ENCODE measurements around the gene HOXD11.

HOXD11 gene

DNA sequence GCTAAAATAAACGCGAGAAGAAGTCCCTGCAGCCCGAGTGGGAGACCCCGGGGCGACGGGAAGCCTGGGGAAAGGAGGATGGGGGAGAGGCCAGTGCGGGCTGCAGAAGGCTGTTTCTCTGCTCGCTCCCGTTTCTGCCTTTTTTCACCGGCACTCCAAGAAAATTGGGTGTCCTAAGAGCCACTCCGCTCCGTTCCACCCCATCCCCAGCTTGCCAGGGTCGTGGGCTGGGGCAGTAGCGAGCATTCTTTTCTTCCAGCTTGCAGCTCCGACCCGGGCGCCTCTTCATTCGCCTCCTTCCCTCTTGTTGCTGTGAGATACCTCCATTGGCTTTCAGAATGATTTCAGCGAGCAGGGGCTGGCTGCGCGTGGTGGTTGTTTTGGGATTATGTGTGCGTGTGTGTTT, 51.1 kb downstream of the HOXD11 start:
- Histone ChIP-seq H3K36me3 (ENCODE audit: control insufficient read depth in 2 of 2, insufficient read depth in 2 of 2, low read length in 2 of 2) (no peaks in the 10 kb centered on the region), H3K4me3 (ENCODE audit: low read length in 2 of 2) (peak overlapping the region; percentile 14 to 60), H3K27ac (ENCODE audit: low read depth in 2 of 2, low read length in 2 of 2) (no peak overlapping the region), H3K9ac (ENCODE audit: low read depth in 1 of 2, low read length in 2 of 2) (peak overlapping the region in 1 of 2 donors; percentile 51), H3K4me1 (ENCODE audit: control insufficient read depth in 2 of 2, insufficient read depth in 2 of 2, low read length in 2 of 2) (peaks cover 0 to 3% of the 10 kb centered on the region in 2 donors), H3K9me3 (ENCODE audit: control insufficient read depth in 2 of 2, low read length in 2 of 2) (no peaks in the 10 kb centered on the region), H3K27me3 (ENCODE audit: control insufficient read depth in 2 of 2, insufficient read depth in 2 of 2, low read length in 2 of 2) (peaks cover 0 to 16% of the 10 kb centered on the region in 2 donors)

- Histone ChIP-seq H3K36me3 (ENCODE audit: control insufficient read depth in 2 of 2, insufficient read depth in 2 of 2, low read length in 2 of 2) (no peaks in the 10 kb centered on the region), H3K27me3 (ENCODE audit: control insufficient read depth in 2 of 2, insufficient read depth in 2 of 2, low read length in 2 of 2) (peaks cover 0 to 22% of the 10 kb centered on the region in 2 donors), H3K4me1 (ENCODE audit: control insufficient read depth in 2 of 2, insufficient read depth in 2 of 2, low read length in 2 of 2) (peaks cover 0 to 3% of the 10 kb centered on the region in 2 donors), H3K9me3 (ENCODE audit: control insufficient read depth in 2 of 2, low read length in 2 of 2) (no peaks in the 10 kb centered on the region), H3K4me3 (ENCODE audit: low read length in 2 of 2) (no peak overlapping the region), H3K27ac (ENCODE audit: low read depth in 2 of 2, low read length in 2 of 2) (no peak overlapping the region), H3K9ac (ENCODE audit: low read depth in 1 of 2, low read length in 2 of 2) (no peak overlapping the region)
Observed at GRCh38 chr2:176158855-176159662, 52.0 kb downstream of the HOXD11 start.
